DOHH2 (cell line): Measurements from ENCODE around the gene GMDS.

Experiments used
- EZH2phosphoT487 ChIP-seq: fragments of 200-600 bp; sonication (generic); IDR thresholded peaks from 2 replicates; pipeline ENCODE4 v1.6.1; 2017; ENCODE audit warnings: borderline replicate concordance, mild to moderate bottlenecking, antibody characterized with exemption, low read length, moderate library complexity, mixed read lengths
- TF ChIP-seq, protein P1 (sequence below): fragments of 200-600 bp; sonication (generic); IDR thresholded peaks from one replicate; pipeline ENCODE4 v1.5.1; 2014; ENCODE audit warnings: antibody characterized with exemption, mild to moderate bottlenecking, low read depth, low read length; ENCODE audit not compliant: poor library complexity, severe bottlenecking

- TF ChIP-seq, protein P1, sequence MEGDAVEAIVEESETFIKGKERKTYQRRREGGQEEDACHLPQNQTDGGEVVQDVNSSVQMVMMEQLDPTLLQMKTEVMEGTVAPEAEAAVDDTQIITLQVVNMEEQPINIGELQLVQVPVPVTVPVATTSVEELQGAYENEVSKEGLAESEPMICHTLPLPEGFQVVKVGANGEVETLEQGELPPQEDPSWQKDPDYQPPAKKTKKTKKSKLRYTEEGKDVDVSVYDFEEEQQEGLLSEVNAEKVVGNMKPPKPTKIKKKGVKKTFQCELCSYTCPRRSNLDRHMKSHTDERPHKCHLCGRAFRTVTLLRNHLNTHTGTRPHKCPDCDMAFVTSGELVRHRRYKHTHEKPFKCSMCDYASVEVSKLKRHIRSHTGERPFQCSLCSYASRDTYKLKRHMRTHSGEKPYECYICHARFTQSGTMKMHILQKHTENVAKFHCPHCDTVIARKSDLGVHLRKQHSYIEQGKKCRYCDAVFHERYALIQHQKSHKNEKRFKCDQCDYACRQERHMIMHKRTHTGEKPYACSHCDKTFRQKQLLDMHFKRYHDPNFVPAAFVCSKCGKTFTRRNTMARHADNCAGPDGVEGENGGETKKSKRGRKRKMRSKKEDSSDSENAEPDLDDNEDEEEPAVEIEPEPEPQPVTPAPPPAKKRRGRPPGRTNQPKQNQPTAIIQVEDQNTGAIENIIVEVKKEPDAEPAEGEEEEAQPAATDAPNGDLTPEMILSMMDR, result no peak
- no peak for TF ChIP-seq EZH2phosphoT487
Measured at GRCh38 chr6:1670711-1671462, 574.5 kb downstream of the GMDS start.
